OCI-LY3 (cell line): ENCODE data around the gene NDST3.
"Not testable (repeated sequence)": the region's sequence is repeated elsewhere in the genome, so short reads cannot be mapped to it uniquely, and the experiment has no call there.

Source experiments
- H2AFZ ChIP-seq: fragments of 200-600, 300-600 bp; shearing (Covaris generic); 2 replicates; pipeline ENCODE4 v1.6.0; 2014; ENCODE audit warnings: antibody characterized with exemption, low read depth, low read length
- H3K27ac ChIP-seq: fragments of 200-600, 300-600 bp; sonication (generic); 2 replicates; pipeline ENCODE4 v1.5.1; 2014; ENCODE audit warnings: mild to moderate bottlenecking, low read length, moderate library complexity, mixed read lengths
- H3K27me3 ChIP-seq: fragments of 200-600, 300-600 bp; sonication (generic); 2 replicates; pipeline ENCODE4 v1.6.1; 2014; ENCODE audit warnings: low read depth, low read length, mixed read lengths
- H3K36me3 ChIP-seq: fragments of 200-600, 300-600 bp; sonication (generic); replicated peaks from 2 replicates; pipeline ENCODE3; 2014; ENCODE audit warnings: low read depth, low read length, mixed read lengths
- H3K4me1 ChIP-seq: fragments of 300-600, 200-600 bp; sonication (generic); 2 replicates; pipeline ENCODE4 v1.6.1; 2014; ENCODE audit warnings: low read length, mixed read lengths
- H3K4me2 ChIP-seq: fragments of 200-600, 300-600 bp; sonication (generic); 2 replicates; pipeline ENCODE4 v1.6.1; 2014; ENCODE audit warnings: low read length, mixed read lengths
- H3K4me3 ChIP-seq: fragments of 300-600, 200-600 bp; sonication (generic); 2 replicates; pipeline ENCODE4 v1.5.1; 2014; ENCODE audit warnings: antibody characterized with exemption, mild to moderate bottlenecking, low read length, moderate library complexity
- H3K79me2 ChIP-seq: fragments of 300-600, 200-600 bp; shearing (Covaris generic); 2 replicates; pipeline ENCODE4 v1.6.1; 2014; ENCODE audit warnings: mild to moderate bottlenecking, low read length, mixed read lengths
- H3K9ac ChIP-seq: fragments of 300-600, 200-600 bp; shearing (Covaris generic); 2 replicates; pipeline ENCODE4 v1.6.0; 2014; ENCODE audit warnings: mild to moderate bottlenecking, low read length, moderate library complexity
- H3K9me3 ChIP-seq: fragments of 200-600, 300-600 bp; shearing (Covaris generic); 2 replicates; pipeline ENCODE4 v1.6.1; 2014; ENCODE audit warnings: low read length, mixed read lengths; ENCODE audit not compliant: insufficient read depth
- H4K20me1 ChIP-seq: fragments of 200-600, 300-600 bp; sonication (generic); 2 replicates; pipeline ENCODE4 v1.6.1; 2016; ENCODE audit warnings: low read length, mixed read lengths; ENCODE audit not compliant: insufficient read depth
- CTCF ChIP-seq: fragments of 200-600, 300-600 bp; sonication (generic); IDR thresholded peaks from 2 replicates; pipeline ENCODE4 v1.5.1; 2014; ENCODE audit warnings: antibody characterized with exemption, low read length, low read depth
- EZH2phosphoT487 ChIP-seq: fragments of 200-600 bp; shearing (Covaris generic); IDR thresholded peaks from 2 replicates; pipeline ENCODE4 v1.6.1; 2018; ENCODE audit warnings: antibody characterized with exemption, mixed run types, low read depth

Gene NDST3

GRCh38 chr4:118260309-118260708 lies 226.0 kb downstream of the NDST3 start:
- H3K79me2 ChIP-seq = no peaks in the 10 kb centered on the region
- TF ChIP-seq CTCF = no peak
- TF ChIP-seq EZH2phosphoT487 = no peak
- no peak overlapping the region for H2AFZ ChIP-seq
- no peaks in the 10 kb centered on the region for H4K20me1 ChIP-seq
- H3K9me3 ChIP-seq = no peaks in the 10 kb centered on the region
- no peak overlapping the region for H3K4me2 ChIP-seq
- H3K4me3 ChIP-seq = no peak overlapping the region
- no peaks in the 10 kb centered on the region for H3K27me3 ChIP-seq
- no peak overlapping the region for H3K27ac ChIP-seq
- H3K36me3 ChIP-seq = no peaks in the 10 kb centered on the region
- H3K9ac ChIP-seq = no peak overlapping the region
- H3K4me1 ChIP-seq = no peaks in the 10 kb centered on the region

GRCh38 chr4:118264096-118264495 lies 229.8 kb downstream of the NDST3 start:
- Histone ChIP-seq H3K9ac (no peak overlapping the region), H2AFZ (no peak overlapping the region), H3K9me3 (no peaks in the 10 kb centered on the region), H3K79me2 (no peaks in the 10 kb centered on the region), H3K27me3 (no peaks in the 10 kb centered on the region), H3K4me3 (no peak overlapping the region), H4K20me1 (no peaks in the 10 kb centered on the region), H3K36me3 (no peaks in the 10 kb centered on the region), H3K4me1 (peaks cover 4% of the 10 kb centered on the region; the same call in 1 of the 2 replicates), H3K4me2 (no peak overlapping the region), H3K27ac (no peak overlapping the region)
- TF ChIP-seq CTCF (no peak), EZH2phosphoT487 (no peak)

GRCh38 chr4:118265312-118266144 lies 231.2 kb downstream of the NDST3 start:
- no peaks in the 10 kb centered on the region for H3K9me3 ChIP-seq
- H3K4me1 ChIP-seq = peaks cover 4% of the 10 kb centered on the region; the same call in 1 of the 2 replicates
- H4K20me1 ChIP-seq = no peaks in the 10 kb centered on the region
- no peak overlapping the region for H3K27ac ChIP-seq
- H3K27me3 ChIP-seq = no peaks in the 10 kb centered on the region
- H3K4me2 ChIP-seq = no peak overlapping the region
- no peaks in the 10 kb centered on the region for H3K36me3 ChIP-seq
- H3K4me3 ChIP-seq = no peak overlapping the region
- no peaks in the 10 kb centered on the region for H3K79me2 ChIP-seq
- H2AFZ ChIP-seq = no peak overlapping the region
- no peak for TF ChIP-seq EZH2phosphoT487
- H3K9ac ChIP-seq = no peak overlapping the region

- not testable (repeated sequence) for H4K20me1 ChIP-seq, H2AFZ ChIP-seq
Measured at GRCh38 chr4:118266145-118266496, 231.8 kb downstream of the NDST3 start.

GRCh38 chr4:118268780-118269179 lies 234.5 kb downstream of the NDST3 start:
- Histone ChIP-seq H3K9me3 (no peaks in the 10 kb centered on the region), H2AFZ (peak overlapping the region; percentile 15; the same call in 1 of the 2 replicates), H3K27me3 (no peaks in the 10 kb centered on the region), H3K9ac (no peak overlapping the region), H3K79me2 (no peaks in the 10 kb centered on the region), H4K20me1 (no peaks in the 10 kb centered on the region), H3K36me3 (no peaks in the 10 kb centered on the region), H3K27ac (no peak overlapping the region), H3K4me3 (no peak overlapping the region), H3K4me2 (no peak overlapping the region), H3K4me1 (peaks cover 8% of the 10 kb centered on the region)
- TF ChIP-seq EZH2phosphoT487 (no peak), CTCF (no peak)

More at GRCh38 chr4:118266145-118266496, 231.8 kb downstream of the NDST3 start:
- H3K36me3 ChIP-seq, H3K9me3 ChIP-seq, H3K79me2 ChIP-seq, H3K27me3 ChIP-seq, H3K4me3 ChIP-seq, H3K27ac ChIP-seq, H3K9ac ChIP-seq, H3K4me2 ChIP-seq, H3K4me1 ChIP-seq: not testable (repeated sequence)
